K562 treated with DMSO at 1 percent for 12 hours (cell line): ENCODE results near the gene CLIC4. TPM values are rescaled to one million over a fixed set of nuclear protein-coding genes. Genes with fewer than 3 reads are reported as not detected.

Source experiments
- total RNA-seq: library from RNA; unstranded; fragments of 300-600 nt; gene quantifications from 2 replicates; pipeline ENCODE4 v1.2.3, GENCODE V29; 2022; ENCODE audit not compliant: insufficient read depth

Gene CLIC4
- total RNA-seq: 24.2 and 91.2 TPM in 2 replicates

GRCh38 chr1:24744911-24745710, at the start of gene CLIC4:
CLIC4 (plus strand) TSS chr1:24745447; CDS start chr1:24745554, 107 bp downstream.

Other genes starting within 250 kb of the CLIC4 start
- 1.0 and 3.5 TPM in 2 replicates for gene RCAN3, start 242.6 kb upstream of the CLIC4 start, total RNA-seq
- gene NCMAP, start 189.4 kb upstream of the CLIC4 start, total RNA-seq: not detected in 2 replicates
- gene SRRM1, start 102.1 kb upstream of the CLIC4 start, total RNA-seq: 20.9 and 125 TPM in 2 replicates
- gene RUNX3, start 184.8 kb downstream of the CLIC4 start, total RNA-seq: 0.19 and 1.6 TPM in 2 replicates